Endometrial microvascular endothelial cells (primary cell): ENCODE results near the gene ACTL7B. TPM values are rescaled to one million over a fixed set of nuclear protein-coding genes. Genes with fewer than 3 reads are reported as not detected.
"Not testable (repeated sequence)": the region's sequence is repeated elsewhere in the genome, so short reads cannot be mapped to it uniquely, and the experiment has no call there.

Source experiments
- in situ Hi-C: cut with HindIII; loops from 2 replicates; pipeline ENCODE4 v1.10.0; 2017; ENCODE audit warnings: low sequenced_read_pairs, low pct_unique_long_range_greater_than_20kb; ENCODE audit errors: inconsistent ontology term
- total RNA-seq: library from RNA; depleted of rRNA; stranded (reverse); fragments of >200 nt; gene quantifications from one replicate; pipeline ENCODE4 v1.2.3, GENCODE V29; 2015; ENCODE audit errors: inconsistent ontology term

The ACTL7B gene, protein sequence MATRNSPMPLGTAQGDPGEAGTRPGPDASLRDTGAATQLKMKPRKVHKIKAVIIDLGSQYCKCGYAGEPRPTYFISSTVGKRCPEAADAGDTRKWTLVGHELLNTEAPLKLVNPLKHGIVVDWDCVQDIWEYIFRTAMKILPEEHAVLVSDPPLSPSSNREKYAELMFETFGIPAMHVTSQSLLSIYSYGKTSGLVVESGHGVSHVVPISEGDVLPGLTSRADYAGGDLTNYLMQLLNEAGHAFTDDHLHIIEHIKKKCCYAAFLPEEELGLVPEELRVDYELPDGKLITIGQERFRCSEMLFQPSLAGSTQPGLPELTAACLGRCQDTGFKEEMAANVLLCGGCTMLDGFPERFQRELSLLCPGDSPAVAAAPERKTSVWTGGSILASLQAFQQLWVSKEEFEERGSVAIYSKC
- not detected for total RNA-seq

DNA sequence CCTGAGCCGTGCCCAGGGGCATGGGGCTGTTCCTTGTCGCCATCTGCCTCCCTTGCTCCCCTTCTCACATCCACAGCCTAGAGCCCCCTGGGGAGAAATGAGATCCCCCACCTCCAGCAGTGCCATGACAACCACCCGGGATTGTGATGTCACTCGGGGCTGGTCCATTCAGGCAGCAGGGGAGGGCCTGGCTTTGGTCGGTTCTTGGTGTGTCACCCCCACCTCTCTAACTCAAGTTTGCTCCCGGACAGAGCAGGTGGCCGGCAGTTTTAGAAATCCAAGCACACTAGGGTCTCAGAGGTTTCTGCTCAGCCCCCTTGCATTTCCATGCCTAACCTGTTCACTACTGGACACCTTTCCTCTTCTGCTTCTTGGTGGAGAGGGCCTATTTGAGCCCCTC is at the start of gene ACTL7B:
ACTL7B (minus strand) TSS at position 99 of the 400 bp plus-strand sequence; CDS start at position 43, 56 bp downstream.
- in situ Hi-C loops = no loop called here

DNA sequence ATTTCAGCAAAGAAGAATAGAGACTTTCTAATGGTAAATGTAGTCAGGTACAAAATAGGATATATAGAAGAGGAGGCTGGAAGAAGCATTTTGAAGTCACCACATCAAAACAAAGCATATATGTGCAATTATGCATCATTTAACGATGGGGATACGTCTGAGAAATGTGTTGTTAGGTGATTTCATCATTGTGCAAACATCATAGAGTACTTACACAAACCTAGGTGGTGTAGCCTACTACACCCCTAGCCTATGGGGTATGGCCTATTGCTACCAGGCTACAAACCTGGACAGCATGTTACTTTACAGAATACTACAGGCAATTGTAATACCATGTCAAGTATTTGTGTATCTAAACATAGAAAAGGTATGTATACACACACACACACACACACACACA is 49.7 kb upstream of the ACTL7B start:
- in situ Hi-C loops = no loop called here

DNA sequence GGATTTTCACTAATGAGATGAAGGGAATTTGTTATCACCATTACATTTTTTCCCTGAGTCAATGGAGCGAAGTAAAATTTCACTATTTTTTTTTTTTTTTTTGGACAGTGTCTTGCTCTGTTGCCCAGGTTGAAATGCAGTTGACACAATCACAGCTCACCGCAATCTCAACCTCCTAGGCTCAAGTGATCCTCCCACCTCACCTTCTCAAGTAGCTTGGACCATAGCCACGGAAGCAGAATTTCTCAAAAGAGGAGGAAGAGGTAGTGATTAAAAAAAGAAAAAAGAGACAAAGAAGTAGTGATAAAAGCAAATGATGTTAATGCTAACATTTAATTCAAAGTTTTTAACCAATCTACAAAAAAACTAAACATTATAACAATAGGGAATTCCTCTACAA is 48.4 kb upstream of the ACTL7B start:
- in situ Hi-C loops = no loop called here

DNA sequence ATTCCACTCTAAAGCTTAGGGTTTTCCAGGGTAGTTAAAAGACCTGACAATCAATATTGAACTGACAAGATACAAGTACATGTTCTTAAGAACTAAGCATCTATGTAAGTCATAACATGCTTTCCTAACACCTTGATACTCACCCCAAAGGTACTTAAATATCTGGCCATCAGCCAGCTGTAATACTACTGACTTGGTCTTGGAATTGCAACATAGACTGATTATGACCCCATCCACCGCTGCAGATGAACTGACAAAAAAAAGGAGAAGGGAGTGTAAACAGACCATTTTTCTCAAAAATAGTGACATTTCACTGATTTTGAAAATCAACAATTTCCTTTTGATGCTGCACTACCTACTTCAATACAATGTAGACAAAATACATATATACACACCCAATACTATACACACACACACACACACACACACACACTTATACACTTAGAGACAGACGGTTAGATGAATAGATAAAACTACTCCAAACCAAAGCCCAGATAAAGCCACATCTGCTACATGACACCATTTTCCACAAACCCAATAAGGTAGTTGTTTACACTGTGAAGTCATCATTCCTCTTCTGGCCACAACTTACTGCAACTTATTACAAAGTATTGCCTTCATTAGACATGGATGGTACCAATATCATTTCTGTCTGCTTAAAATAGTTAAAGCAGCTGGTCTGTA is 47.8 kb upstream of the ACTL7B start:
- in situ Hi-C loops = no loop called here

DNA sequence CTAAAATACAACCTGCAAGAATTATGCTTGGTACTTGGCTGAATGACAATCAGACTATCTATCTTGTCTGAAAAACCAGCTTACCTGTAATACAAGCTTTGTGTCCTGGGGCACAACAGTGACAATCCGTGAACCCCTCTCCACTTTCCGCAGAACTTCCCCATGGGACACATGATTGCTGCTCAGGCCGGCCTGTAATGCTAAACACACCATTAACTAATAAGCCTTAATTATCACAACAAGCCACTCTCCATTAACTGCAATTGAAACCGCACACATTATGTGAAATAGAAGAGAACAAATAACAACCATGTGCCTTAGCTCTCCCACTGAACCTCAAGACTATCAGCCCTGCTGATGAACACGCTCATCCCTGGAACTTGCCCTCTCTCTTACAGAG is 44.4 kb upstream of the ACTL7B start:
- in situ Hi-C loops = no loop called here

DNA sequence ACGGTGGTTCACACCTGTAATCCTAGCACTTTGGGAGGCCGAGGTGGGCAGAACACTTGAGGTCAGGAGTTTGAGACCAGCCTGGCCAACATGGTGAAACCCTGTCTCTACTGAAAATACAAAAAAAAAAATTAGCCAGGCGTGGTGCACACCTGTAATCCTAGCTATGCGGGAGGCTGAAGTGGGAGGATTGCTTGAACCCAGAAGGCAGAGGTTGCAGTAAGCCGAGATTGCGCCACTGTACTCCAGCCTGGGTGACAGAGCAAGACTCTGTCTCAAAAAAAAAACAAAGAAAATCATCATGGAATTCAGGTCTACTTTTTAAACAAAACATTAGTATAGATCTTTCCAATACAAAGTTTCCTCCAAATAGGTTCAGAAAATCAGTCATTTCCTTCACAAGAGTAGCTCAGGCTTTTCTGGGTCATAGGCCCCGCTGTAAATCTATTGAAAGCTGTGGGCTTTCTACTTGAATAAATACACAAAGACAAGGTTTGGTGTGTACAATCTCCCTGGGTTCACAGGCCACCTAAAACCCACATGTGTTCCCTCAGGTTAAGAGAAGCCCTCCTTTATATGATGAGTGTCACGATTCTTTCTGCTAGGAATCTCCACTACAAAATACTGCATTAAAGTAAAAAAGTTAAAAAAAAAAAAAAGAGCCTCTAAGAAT is 43.4 kb upstream of the ACTL7B start:
- in situ Hi-C loops = not testable (repeated sequence)

DNA sequence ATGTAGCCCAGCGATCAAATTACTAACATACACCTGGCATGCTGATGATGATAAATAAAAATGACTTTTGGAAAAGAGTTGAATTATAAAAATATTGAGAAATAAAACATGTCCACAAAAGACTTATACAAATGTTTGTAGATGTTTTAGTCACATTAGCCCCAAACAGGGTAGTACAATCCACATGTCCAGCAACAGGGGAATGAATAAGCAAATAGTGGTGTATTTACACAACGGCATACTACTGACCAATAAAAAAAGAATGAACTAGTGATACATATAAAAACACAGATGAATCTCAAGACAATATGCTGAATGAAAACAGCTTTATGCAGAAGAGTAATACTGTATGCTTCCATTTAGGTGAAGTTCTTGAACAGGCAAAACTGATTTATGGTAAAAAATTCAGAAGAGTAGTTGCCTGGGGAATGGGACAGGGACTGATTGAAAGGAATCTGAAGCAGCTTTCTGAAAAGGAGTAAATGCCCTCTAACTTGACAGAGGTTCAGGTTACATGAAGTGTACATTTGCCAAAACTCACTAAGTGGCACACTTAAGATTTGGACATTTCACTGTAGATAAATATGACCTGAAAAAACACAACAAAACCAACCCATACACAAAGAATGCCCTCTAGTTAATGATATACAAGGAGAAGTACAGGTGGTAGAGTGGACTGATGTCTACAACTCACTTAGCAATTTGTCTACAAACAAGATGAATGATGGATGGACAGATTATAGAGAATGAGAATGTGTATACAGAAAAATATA is 41.7 kb upstream of the ACTL7B start:
- in situ Hi-C loops = no loop called here

DNA sequence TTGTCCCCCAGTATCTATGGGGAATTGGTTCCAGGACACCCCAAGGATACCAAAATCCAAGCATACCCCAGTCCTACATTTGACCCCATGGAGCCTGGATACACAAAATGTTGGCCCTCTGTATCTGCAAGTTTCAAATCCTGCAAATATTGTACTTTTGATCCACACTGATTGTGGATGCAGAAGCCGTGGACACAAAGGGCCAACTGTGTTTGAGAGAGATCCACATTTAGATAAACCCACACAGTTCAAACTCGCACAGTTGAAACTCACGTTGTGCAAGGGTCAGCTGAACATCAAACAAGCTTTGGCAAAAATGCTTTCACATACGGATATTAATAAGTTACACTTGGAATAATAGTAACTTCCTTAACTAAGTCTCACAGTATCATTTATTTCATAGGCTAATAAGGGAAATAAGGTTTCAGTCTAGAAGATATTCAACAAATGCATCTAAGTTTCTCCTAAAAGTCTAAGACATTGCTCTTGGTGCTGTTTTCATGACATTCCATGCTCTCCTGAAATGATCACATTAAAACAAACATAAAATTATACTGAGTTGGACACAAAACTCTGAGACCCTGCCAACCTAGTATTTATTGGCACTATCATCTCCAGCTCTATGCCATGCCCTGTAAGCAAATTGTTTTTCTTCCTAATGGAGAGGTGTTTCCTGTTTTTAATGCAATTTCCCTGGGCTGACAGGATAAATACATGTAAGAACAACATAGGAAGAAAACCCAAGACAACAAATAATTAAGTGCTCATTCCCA is 38.6 kb upstream of the ACTL7B start:
- in situ Hi-C loops = no loop called here

DNA sequence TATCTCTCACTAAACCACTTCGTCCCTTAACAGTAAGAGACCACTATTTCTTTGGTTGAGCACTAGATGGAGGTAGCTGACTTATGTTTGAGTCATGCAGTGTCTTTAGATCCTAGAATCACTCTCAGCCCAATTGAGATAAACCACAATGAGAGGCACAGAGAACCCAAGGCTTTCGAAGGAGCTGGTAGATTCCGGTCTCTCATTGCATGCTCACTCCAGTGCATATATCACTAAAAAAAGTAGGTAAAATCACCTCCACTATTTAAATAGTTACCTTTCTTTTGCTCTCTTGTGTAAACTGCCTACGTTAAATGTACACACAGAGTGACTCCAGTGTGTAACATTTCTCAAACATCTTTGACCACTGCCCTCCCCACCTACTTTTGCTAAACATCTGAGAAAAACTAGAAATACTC is 33.9 kb upstream of the ACTL7B start:
- in situ Hi-C loops = no loop called here

DNA sequence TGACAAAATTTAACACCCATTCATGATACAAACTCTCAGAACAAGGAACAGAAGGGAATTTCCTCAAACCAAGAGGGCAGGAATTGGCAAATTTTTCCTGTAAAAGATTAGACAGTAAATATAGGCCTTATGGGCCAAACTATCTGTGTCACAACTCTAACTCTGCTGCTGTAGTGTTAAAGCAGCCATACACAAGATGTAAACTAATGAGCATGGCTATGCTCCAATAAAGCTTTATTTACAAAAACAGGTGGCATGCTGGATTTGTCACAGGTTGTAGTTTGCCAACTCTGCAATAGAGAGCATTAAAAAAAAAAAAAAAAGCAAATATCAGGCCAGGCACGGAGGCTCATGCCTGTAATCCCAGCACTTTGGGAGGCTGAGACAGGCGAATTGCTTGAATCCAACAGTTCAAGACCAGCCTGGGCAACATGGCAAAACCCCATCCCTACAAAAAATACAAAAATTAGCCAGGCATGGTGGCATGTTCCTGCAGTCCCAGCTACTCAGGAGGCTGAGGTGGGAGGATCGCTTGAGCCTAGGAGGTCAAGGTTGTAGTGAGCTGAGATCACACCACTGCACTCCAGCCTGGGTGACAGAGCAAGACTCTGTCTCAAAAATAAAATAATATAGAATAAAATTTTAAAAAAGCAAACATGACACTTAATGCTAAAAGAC is 30.9 kb upstream of the ACTL7B start:
- in situ Hi-C loops = not testable (repeated sequence)

DNA sequence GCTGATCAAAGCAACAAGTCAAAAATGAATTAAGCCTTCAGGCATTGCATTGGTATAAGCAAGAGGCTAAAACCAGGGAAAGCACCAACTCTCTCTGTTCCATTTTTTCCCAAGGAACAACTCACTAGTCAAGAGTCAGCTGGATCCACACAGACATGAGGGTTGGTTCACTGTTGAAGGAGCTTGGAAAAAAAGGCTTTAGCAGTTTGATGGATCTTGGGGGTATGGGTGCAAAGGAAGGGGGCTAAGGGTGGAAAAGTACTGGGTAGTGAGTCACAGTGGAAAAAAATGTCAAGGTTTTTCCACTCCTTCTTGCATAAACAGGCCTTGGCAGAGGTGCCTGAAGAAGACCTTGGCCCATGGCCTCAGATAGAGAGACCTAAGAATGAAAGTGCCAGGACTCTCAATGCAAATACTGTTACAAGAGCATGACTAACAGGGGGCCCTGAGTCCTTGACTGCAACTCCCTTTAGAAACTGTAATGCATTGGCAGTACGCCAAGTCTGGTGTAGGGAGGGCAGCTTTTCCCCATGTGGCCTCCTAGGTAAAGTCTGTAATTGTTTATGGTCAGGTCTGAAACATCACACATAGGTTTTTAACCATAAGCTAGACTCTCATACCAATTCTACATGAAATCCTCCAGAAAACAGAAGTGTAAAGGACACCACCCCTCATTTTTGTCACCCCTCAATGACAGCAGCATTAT is 30.0 kb upstream of the ACTL7B start:
- in situ Hi-C loops = no loop called here

DNA sequence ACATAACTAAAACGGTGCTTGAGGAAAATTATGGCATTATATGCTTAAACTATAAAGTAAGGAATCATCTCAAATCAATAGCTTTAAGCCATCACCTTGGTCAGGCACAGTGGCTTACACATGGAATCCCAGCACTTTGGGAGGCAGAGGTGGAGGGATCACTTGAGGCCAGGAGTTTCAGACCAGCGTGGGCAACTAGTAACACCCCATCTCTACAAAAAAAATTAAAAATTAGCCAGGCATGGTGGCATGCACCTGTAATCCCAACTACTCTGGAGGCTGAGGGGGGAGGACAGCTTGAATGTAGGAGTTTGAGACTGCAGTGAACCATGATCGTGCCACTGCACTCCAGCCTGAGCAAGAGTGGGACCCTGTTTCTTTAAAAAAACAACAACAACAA is 28.9 kb upstream of the ACTL7B start:
- in situ Hi-C loops = no loop called here

DNA sequence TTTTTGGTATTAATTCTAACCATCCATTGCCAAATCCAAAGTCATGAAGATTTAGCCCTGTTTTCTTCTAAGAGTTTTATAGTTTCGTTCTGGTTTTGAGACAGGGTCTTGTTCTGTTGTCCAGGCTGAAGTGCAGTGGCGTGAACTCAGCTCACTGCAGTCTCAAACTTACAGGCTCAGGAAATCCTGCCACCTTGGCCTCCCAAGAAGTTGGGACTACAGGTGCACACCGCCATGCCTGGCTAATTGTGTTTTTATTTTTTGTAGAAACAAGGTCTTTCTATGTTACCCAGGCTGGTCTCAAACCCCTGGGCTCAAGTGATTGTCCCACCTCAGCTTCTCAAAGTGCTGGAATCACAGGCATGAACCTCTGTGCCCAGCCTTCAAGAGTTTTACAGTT is 27.3 kb upstream of the ACTL7B start:
- in situ Hi-C loops = no loop called here

DNA sequence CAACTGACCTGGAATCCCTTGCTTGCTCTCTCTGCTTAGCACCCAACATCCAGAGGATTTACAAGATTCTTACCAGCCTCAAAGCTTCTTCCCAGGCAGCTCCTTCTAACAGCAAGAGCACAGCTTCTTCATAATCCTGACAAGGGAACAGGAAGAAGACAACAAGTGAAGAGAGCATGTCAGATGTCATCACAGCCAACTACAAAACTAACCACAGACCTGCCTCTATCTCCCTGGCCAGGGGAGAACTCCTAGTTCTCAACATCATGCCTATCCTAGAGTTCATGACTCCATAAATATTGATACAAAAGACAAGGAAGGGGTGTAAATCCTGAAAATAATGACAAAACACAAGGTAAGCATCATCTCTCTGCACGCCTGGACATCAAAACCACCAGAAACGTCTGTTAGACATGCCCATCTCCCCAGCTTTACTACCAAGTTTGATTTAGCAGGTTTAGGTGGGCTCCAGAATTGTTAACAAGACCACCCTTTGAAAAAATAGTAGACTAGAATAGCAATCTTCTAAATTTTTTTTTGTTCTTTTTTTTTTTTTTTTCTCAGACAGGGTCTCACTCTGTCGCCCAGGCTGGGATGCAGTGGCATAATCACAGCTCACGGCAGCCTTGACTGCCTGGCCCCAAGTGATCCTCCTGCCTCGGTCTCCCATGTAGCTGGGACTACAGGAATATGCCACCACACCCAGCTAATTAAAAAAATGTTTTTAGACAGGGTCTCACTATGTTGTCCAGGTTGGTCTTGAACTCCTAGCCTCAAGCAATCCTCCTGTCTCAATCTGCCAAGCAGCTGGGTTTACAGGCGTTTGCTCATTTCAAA is 26.5 kb upstream of the ACTL7B start:
- in situ Hi-C loops = no loop called here

DNA sequence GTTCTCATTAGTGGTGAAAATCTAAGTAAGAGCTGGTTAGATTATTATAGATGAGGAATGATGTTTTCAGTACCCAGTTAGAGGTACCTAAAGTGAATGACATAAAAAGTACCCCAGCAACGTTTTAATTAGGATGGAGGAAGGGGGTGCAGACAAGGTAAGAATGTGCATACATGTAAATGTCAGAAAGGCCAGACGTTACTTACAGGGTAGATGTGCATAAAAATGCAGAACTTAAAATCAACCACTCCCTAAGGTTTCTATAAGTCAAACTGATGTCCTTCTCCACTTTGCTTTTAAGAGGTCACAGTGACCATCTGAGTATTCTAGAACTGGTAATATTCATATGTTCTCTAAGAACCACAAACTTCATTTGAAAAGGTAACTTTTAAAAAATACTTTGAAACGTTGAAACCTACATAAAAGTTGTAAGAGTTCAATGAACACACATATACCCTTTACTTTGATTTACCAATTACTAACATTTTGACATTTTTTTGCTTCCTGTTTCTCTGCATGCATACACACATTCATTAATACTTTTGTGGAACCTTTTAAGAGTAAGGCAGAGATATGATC is 25.0 kb upstream of the ACTL7B start:
- in situ Hi-C loops = no loop called here

DNA sequence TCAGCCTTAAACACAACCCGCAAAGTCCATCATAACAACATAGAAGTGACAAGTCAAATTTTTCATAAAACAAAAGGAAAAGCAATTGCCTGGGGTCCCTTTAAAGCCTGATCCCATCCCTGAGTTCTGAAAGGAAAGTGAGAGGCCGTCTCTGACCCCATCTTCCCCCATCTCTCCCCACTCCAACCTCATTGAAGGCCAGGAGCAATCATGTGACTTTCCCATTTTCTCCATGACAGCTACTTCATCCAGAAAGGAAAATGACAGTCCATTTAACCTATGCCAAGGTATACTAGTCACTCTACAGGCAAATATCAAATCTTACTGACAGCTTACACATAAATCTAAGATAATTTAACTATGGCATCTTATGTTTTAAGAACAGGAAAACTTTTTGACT is 21.7 kb upstream of the ACTL7B start:
- in situ Hi-C loops = no loop called here
